Karpas-422 (cell line): Measurements from ENCODE around the gene ELF2. TPM values are rescaled to one million over a fixed set of nuclear protein-coding genes. Genes with fewer than 3 reads are reported as not detected.

Experiments used
- DNase-seq: peaks from one replicate; pipeline ENCODE4 v3.0.0-alpha.2; 2015
- H2AFZ ChIP-seq: fragments of 200-600 bp; sonication (generic); 2 replicates; pipeline ENCODE4 v1.6.1; 2014; ENCODE audit warnings: antibody characterized with exemption, low read length, mixed read lengths
- H3K27ac ChIP-seq: fragments of 200-600 bp; sonication (generic); 2 replicates; pipeline ENCODE4 v1.5.1; 2014; ENCODE audit warnings: mild to moderate bottlenecking, low read length, moderate library complexity
- H3K27me3 ChIP-seq: fragments of 200-600 bp; sonication (generic); 2 replicates; pipeline ENCODE4 v1.6.1; 2014; ENCODE audit warnings: low read length, mixed read lengths
- H3K36me3 ChIP-seq: fragments of 200-600 bp; sonication (generic); 2 replicates; pipeline ENCODE4 v1.6.1; 2014; ENCODE audit warnings: low read length, mixed read lengths; ENCODE audit not compliant: insufficient read depth
- H3K4me1 ChIP-seq: fragments of 200-600 bp; sonication (generic); 2 replicates; pipeline ENCODE4 v1.6.1; 2014; ENCODE audit warnings: mild to moderate bottlenecking, low read length, mixed read lengths
- H3K4me2 ChIP-seq: fragments of 200-600 bp; sonication (generic); 2 replicates; pipeline ENCODE4 v1.6.1; 2014; ENCODE audit warnings: low read length, low read depth, mild to moderate bottlenecking; ENCODE audit not compliant: poor library complexity, severe bottlenecking
- H3K4me3 ChIP-seq: fragments of 200-600 bp; sonication (generic); 2 replicates; pipeline ENCODE4 v1.5.1; 2014; ENCODE audit warnings: mild to moderate bottlenecking, antibody characterized with exemption, low read length, mixed read lengths
- H3K79me2 ChIP-seq: fragments of 200-600 bp; sonication (generic); 2 replicates; pipeline ENCODE4 v1.6.1; 2014; ENCODE audit warnings: mild to moderate bottlenecking, low read length, mixed read lengths
- H3K9ac ChIP-seq: fragments of 200-600 bp; sonication (generic); 2 replicates; pipeline ENCODE4 v1.6.0; 2014; ENCODE audit warnings: low read length
- H3K9me2 ChIP-seq: fragments of 200-600 bp; sonication (generic), shearing (Covaris generic); replicated peaks from 2 replicates; pipeline ENCODE4 v1.6.0; 2014; ENCODE audit warnings: mild to moderate bottlenecking, low read length, moderate library complexity; ENCODE audit not compliant: insufficient read depth
- H3K9me3 ChIP-seq: fragments of 300-700, 200-600 bp; sonication (generic); 2 replicates; pipeline ENCODE4 v1.6.1; 2014; ENCODE audit warnings: low read length, mixed read lengths
- H4K20me1 ChIP-seq: fragments of 200-600 bp; sonication (generic); 2 replicates; pipeline ENCODE4 v1.6.1; 2014; ENCODE audit warnings: mild to moderate bottlenecking, antibody characterized with exemption, low read length, low read depth; ENCODE audit not compliant: insufficient read depth
- total RNA-seq: library from RNA; depleted of rRNA; stranded (reverse); fragments of >200 nt; shearing (Covaris generic); gene quantifications from 2 replicates; pipeline ENCODE4 v1.2.3, GENCODE V29; 2014; ENCODE audit warnings: low replicate concordance

Gene ELF2
- total RNA-seq, 1 experiment from 2014 or later, result 33.1 TPM

DNA sequence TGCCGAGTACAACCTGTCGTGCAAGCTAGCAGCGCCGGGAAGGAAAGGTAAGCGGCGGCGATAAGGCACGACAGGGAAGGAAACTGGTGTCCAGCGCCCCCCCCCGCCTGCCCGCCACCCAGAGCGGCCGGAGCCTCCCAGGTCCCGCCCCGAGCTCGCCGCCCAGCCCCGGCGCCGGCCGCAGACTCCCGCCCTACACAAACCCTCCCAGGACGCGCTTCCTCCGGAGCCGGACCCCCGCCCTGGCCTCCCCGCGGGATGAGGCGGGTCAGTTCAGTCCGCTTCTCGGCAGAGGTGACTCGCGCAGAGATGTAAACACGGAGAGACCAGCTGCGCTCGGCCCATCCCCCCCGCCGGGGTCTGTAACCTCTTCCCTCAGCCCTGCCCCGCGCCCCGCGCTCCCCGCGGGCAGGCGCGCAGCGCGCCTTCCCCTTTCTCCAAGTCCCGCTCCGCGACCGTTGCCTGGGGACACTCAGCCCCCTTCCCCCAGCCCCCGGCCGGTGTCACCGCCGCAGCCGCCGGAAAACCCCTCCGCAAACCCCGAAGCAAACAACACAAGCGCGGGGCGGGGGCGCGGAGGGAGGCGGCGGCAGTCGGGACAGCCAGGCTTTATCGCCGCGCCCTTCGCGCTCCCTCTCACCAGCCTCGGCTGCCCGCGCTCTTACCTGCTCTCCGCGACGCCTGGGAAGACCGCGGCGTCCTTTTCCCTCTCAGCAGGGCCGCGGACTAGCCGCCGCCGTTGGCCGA, 543 bp downstream of the ELF2 start:
- H3K79me2 ChIP-seq, result no peaks in the 10 kb centered on the region
- H3K9me3 ChIP-seq, result no peaks in the 10 kb centered on the region
- H3K4me3 ChIP-seq, result peak overlapping the region; percentile 86
- no peaks in the 10 kb centered on the region for H4K20me1 ChIP-seq
- H2AFZ ChIP-seq, result peak overlapping the region; percentile 74; the same call in 1 of the 2 replicates
- peak overlapping the region; percentile 73 for H3K9ac ChIP-seq
- no peaks in the 10 kb centered on the region for H3K36me3 ChIP-seq
- no peak overlapping the region for H3K27ac ChIP-seq
- H3K4me2 ChIP-seq, result peak overlapping the region; percentile 100
- no peaks in the 10 kb centered on the region for H3K27me3 ChIP-seq
- no peaks in the 10 kb centered on the region for H3K9me2 ChIP-seq
- H3K4me1 ChIP-seq, result peaks cover 24% of the 10 kb centered on the region
- peak; percentile 63 for DNase-seq

DNA sequence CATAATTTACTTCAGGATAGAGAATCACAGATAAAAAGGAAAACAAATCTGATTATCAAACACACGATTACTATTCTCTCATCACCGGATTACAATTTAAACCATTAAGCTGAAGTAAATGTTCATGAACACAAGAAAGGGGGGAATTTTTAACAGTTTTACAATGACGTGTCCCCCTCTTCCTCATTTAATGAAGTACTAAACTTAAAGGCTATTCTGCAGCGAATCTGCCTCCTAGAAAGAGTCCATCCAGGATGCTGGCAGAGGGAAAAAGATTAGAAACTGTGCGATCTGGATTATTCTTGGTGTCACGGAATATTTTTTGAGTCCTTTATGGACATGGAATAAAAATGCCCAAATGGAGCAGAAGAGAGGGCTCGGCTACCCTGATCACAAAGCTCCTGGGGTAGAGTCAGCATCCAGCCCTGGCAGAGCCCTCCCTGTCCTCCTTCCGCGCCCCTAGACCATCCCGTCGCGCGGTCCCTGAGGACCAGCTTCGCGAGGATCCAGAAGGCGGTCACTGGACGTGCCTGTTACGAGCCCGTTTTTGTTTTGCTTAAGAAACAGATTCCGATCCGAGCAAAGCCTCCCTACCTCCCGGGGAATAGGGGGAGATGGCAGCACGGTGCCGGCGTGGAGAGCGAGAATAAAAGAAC, 1.2 kb downstream of the ELF2 start:
- Histone ChIP-seq H4K20me1 (no peaks in the 10 kb centered on the region), H3K79me2 (no peaks in the 10 kb centered on the region), H3K27me3 (no peaks in the 10 kb centered on the region), H3K36me3 (no peaks in the 10 kb centered on the region), H3K27ac (no peak overlapping the region), H3K4me2 (peak overlapping the region; percentile 100), H3K9me2 (no peaks in the 10 kb centered on the region), H3K9ac (no peak overlapping the region), H3K9me3 (no peaks in the 10 kb centered on the region), H2AFZ (no peak overlapping the region), H3K4me1 (peaks cover 24% of the 10 kb centered on the region), H3K4me3 (peak overlapping the region; percentile 86; the same call in 1 of the 2 replicates)
- DNase-seq, result no peak

DNA sequence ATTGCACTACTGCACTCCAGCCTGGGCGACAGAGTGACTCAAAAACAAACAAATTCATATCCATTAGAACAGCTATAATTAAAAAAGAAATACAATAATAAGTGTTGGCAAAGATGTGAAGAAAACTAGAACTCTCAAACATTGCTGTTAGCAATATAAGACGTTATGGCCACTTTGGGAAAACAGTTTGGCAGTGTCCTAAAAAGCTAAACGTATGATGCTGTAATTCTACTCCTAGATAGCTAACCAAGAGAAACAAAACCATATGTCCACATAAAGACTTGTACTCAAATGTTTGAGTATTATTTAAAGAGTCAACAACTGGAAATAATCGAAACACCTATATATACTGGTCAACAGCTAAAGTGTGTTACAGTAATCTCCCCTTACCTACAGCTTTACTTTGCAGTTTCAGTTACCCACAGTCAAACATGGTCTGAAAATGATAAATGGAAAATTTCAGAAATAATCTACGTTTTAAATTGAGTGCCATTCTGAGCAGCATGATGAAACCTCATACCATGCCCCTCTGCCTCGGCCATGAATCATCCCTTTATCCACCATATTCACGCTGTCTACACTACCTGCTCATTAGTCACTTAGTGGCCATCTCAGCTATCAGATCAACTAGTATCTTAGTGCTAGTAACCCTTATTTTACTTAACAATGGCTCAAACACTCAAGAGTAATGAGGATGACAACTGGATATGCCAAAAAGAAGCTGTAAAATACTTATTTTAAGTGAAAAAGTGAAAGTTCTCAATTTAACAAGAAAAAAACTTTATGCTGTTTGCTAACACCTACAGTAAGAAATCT, 4.9 kb downstream of the ELF2 start:
- DNase-seq, result no peak
- Histone ChIP-seq H3K4me2 (no peak overlapping the region), H3K4me1 (peaks cover 10% of the 10 kb centered on the region), H3K27ac (no peak overlapping the region), H3K79me2 (no peaks in the 10 kb centered on the region), H3K36me3 (no peaks in the 10 kb centered on the region), H3K9me2 (no peaks in the 10 kb centered on the region), H4K20me1 (no peaks in the 10 kb centered on the region), H3K9ac (no peak overlapping the region), H2AFZ (no peak overlapping the region), H3K9me3 (no peaks in the 10 kb centered on the region), H3K27me3 (no peaks in the 10 kb centered on the region), H3K4me3 (no peak overlapping the region)

DNA sequence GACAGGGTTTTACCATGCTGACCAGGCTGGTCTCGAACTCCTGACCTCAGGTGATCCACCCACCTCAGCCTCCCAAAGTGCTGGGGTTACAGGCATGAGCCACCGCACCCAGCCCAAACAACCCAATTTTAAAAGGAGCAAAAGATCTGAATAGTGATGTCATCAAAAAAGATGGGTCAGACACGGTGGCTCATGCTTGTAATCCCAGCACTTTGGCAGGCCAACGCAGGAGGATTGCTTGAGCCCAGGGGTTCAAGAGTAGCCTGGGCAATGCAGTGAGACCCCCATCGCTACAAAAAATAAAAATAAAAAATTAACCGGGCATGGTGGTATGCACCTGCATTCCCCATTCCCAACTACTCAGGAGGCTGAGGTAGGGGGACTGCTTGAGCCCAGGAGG, 6.1 kb downstream of the ELF2 start:
- H4K20me1 ChIP-seq, result no peaks in the 10 kb centered on the region
- H3K4me1 ChIP-seq, result peaks cover 1% of the 10 kb centered on the region; the same call in 1 of the 2 replicates
- no peak overlapping the region for H3K4me3 ChIP-seq
- H3K27ac ChIP-seq, result no peak overlapping the region
- no peak overlapping the region for H2AFZ ChIP-seq
- no peaks in the 10 kb centered on the region for H3K9me3 ChIP-seq
- H3K79me2 ChIP-seq, result no peaks in the 10 kb centered on the region
- no peak overlapping the region for H3K4me2 ChIP-seq
- no peak overlapping the region for H3K9ac ChIP-seq
- H3K27me3 ChIP-seq, result no peaks in the 10 kb centered on the region
- no peak for DNase-seq
- H3K9me2 ChIP-seq, result no peaks in the 10 kb centered on the region
- H3K36me3 ChIP-seq, result no peaks in the 10 kb centered on the region

DNA sequence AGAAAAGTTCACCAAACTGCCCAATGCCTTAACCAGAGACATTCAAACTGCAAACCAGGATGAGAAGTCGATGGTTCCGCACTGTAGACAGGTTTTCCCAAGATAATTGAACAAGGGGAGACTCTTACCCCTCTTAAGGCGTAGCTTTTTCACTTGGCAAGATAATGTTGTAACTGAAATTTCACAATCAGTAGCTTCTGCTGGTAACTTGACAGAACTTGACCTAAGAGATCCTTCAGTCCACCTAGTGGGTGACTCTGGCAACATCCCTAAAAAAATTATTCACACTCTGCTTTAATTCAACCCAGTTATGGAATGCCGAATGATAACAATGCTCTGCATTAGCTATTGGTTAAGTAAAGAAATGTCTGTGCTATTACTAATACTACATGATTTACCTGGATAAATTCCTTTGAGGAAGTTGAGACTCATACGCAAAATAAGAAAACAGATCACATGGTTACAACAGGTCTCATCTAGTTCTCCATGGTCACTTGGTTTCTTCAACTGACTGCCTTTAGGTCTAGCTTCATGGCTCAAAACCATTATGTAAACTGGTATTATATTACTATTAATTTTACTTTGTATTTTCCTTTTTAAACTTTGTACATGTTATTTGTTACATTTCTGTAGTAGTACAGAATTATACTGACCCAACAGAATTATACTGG, 9.1 kb downstream of the ELF2 start:
- peak; percentile 63 for DNase-seq
- Histone ChIP-seq H3K79me2 (no peaks in the 10 kb centered on the region), H2AFZ (no peak overlapping the region), H3K9me3 (no peaks in the 10 kb centered on the region), H3K9ac (no peak overlapping the region), H3K27me3 (no peaks in the 10 kb centered on the region), H3K4me2 (no peak overlapping the region), H3K27ac (no peak overlapping the region), H3K36me3 (no peaks in the 10 kb centered on the region), H4K20me1 (no peaks in the 10 kb centered on the region), H3K9me2 (no peaks in the 10 kb centered on the region), H3K4me3 (no peak overlapping the region), H3K4me1 (no peaks in the 10 kb centered on the region; the same call in 1 of the 2 replicates)

DNA sequence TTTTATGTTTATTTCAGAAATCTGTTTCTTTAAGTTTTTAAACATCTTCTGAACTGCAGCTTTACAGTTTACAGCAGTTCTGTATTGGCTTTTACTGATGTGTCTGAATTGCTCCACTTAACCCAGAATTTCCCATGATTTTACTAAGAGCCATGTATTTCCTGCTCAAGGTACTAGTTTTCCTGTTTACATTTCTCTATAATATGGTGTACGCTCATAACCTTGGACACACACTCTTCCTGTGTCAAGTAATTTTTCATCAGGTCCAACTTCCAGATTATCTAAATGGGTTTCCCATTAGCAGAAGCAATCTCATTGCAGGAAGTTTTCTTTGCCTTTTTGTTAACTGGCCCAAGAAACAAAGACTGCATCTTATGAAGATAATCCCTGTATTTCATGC, 12.3 kb downstream of the ELF2 start:
- H2AFZ ChIP-seq, result no peak overlapping the region
- H3K27ac ChIP-seq, result no peak overlapping the region
- no peak for DNase-seq
- no peak overlapping the region for H3K4me3 ChIP-seq
- H3K27me3 ChIP-seq, result no peaks in the 10 kb centered on the region
- H4K20me1 ChIP-seq, result no peaks in the 10 kb centered on the region
- no peaks in the 10 kb centered on the region for H3K36me3 ChIP-seq
- H3K9me2 ChIP-seq, result no peaks in the 10 kb centered on the region
- H3K9ac ChIP-seq, result no peak overlapping the region
- no peaks in the 10 kb centered on the region for H3K79me2 ChIP-seq
- H3K4me1 ChIP-seq, result no peaks in the 10 kb centered on the region; the same call in 1 of the 2 replicates
- H3K9me3 ChIP-seq, result no peaks in the 10 kb centered on the region
- no peak overlapping the region for H3K4me2 ChIP-seq

DNA sequence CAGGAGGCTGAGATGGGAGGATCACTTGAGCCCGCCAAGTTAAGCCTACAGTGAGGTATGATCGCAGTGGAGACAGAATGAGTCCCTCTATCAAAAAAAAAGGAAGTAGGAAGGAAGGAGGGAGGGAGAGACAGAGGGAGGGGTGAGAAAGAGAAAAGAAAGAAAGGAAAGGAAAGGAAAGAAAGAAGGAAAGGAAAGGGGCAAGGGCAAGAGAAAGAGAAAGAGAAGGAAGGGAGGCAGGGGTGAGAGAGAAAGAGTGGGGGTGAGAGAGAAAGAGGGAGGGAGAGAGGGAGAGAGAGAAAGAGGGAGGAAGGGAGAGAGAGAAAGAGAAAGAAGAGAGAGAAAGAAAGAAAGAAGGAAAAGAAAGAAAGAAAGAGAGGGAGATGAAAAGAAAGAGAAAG, 13.2 kb downstream of the ELF2 start:
- no peaks in the 10 kb centered on the region for H3K79me2 ChIP-seq

More for the DNA sequence above, 13.2 kb downstream of the ELF2 start:
- Histone ChIP-seq H3K9ac (no peak overlapping the region), H3K9me3 (no peaks in the 10 kb centered on the region), H3K4me3 (no peak overlapping the region), H3K36me3 (no peaks in the 10 kb centered on the region), H4K20me1 (no peaks in the 10 kb centered on the region), H3K4me2 (no peak overlapping the region), H3K27ac (no peak overlapping the region), H3K9me2 (no peaks in the 10 kb centered on the region), H3K27me3 (no peaks in the 10 kb centered on the region), H2AFZ (no peak overlapping the region), H3K4me1 (no peaks in the 10 kb centered on the region; the same call in 1 of the 2 replicates)
- DNase-seq, result no peak
